Left lung (tissue), 10 donors: Measurements from ENCODE around the gene NINJ2. TPM values are rescaled to one million over a fixed set of nuclear protein-coding genes. Genes with fewer than 3 reads are reported as not detected.

ENCODE experiments used
- ATAC-seq: fragments of 200-7000 bp; cut with Tn5 transposase; one replicate; pipeline ENCODE4 v1.9.1; 2020; ENCODE audit warnings: moderate library complexity
- DNase-seq, 4 donors: peaks; one replicate each; pipeline ENCODE4 v3.0.0-alpha.2; 2013 to 2020
- H3K27ac ChIP-seq, 2 donors: fragments of 200-600 bp; sonication (generic) in 1 of 2; one replicate each; pipeline versions ENCODE4 v1.5.0 to v1.8.0; 2020 to 2021
- H3K27me3 ChIP-seq, 2 donors: fragments of 200-600 bp; sonication (generic) in 1 of 2; one replicate each; pipeline versions ENCODE4 v1.5.0 to v1.8.0; 2020 to 2021
- H3K36me3 ChIP-seq, 2 donors: fragments of 200-600 bp; sonication (generic) in 1 of 2; one replicate each; pipeline versions ENCODE4 v1.5.0 to v1.8.0; 2020 to 2021
- H3K4me1 ChIP-seq, 2 donors: fragments of 200-600 bp; one replicate each; pipeline ENCODE4 v1.8.0; 2021
- H3K4me3 ChIP-seq, 2 donors: fragments of 200-600 bp; sonication (generic) in 1 of 2; one replicate each; pipeline versions ENCODE4 v1.5.0 to v1.8.0; 2020 to 2021; ENCODE audit warnings: mild to moderate bottlenecking in 1 of 2
- H3K9me3 ChIP-seq, 2 donors: fragments of 200-600 bp; sonication (generic) in 1 of 2; one replicate each; pipeline versions ENCODE4 v1.5.0 to v1.8.0; 2020 to 2021
- intact Hi-C, 2 donors: fragments of 100-400 bp; cut with DNase I; formaldehyde crosslinking; loops; one replicate each; pipeline versions ENCODE4 v1.11.2 to v1.14.2; 2022
- polyA plus RNA-seq, 6 donors: library from polyadenylated mRNA; unstranded; fragments of 120-200 nt; gene quantifications; one replicate each; pipeline ENCODE4 v1.2.1, GENCODE V29; 2013; ENCODE audit not compliant: insufficient read length in 6 of 6
- total RNA-seq, 2 donors: library from RNA; stranded (reverse); fragmentation: NEBNext Ultra II Directional; extraction: Animal tissue kit (Norgen Biotek cat#: 25700); gene quantifications; one replicate each; pipeline ENCODE4 v1.2.1, GENCODE V29; 2021
- TF ChIP-seq, protein P1 (sequence below), 2 donors: fragments of 200-600 bp; sonication (generic) in 1 of 2; IDR thresholded peaks; one replicate each; pipeline versions ENCODE4 v1.5.0 to v1.8.0; 2021; ENCODE audit warnings: antibody characterized with exemption in 2 of 2
- donor health status: DM: no; HTN: yes; CAD: no.
- donor health status: DM: no; HTN: no; CAD: no.

The NINJ2 gene
- total and polyA plus RNA-seq, 8 donors = 1.2 to 18.0 (median 2.8) TPM

DNA sequence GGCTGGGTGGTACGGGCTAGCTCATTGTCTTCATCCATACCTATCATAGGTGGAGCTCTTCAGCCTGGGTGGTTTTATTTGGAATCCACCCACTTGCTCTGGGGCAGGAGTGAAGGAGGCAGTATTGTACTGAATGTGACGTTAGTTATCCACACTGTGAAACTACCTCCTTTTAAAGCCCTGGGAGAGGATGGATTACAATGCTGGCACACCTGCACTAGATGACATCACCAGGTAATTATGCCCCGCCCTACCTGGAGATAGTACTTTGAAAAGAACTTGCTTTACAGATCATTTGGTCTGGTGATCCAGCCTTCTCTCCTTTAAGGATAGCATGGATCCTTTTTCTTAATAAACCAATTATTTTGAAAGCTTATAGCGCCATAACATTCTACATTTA lies 125.5 kb downstream of the NINJ2 start:
- ATAC-seq (peak; percentile 17), DNase-seq (no peak)
- intact Hi-C loops = no loop called here
- TF ChIP-seq, protein P1, sequence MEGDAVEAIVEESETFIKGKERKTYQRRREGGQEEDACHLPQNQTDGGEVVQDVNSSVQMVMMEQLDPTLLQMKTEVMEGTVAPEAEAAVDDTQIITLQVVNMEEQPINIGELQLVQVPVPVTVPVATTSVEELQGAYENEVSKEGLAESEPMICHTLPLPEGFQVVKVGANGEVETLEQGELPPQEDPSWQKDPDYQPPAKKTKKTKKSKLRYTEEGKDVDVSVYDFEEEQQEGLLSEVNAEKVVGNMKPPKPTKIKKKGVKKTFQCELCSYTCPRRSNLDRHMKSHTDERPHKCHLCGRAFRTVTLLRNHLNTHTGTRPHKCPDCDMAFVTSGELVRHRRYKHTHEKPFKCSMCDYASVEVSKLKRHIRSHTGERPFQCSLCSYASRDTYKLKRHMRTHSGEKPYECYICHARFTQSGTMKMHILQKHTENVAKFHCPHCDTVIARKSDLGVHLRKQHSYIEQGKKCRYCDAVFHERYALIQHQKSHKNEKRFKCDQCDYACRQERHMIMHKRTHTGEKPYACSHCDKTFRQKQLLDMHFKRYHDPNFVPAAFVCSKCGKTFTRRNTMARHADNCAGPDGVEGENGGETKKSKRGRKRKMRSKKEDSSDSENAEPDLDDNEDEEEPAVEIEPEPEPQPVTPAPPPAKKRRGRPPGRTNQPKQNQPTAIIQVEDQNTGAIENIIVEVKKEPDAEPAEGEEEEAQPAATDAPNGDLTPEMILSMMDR (IDR thresholded peaks at IDR 0.05) = no peak
- Histone ChIP-seq H3K36me3 (no peaks in the 10 kb centered on the region), H3K4me1 (peaks cover 5 to 20% of the 10 kb centered on the region in 2 donors), H3K27me3 (no peaks in the 10 kb centered on the region), H3K4me3 (no peak overlapping the region), H3K27ac (no peak overlapping the region), H3K9me3 (no peaks in the 10 kb centered on the region)

DNA sequence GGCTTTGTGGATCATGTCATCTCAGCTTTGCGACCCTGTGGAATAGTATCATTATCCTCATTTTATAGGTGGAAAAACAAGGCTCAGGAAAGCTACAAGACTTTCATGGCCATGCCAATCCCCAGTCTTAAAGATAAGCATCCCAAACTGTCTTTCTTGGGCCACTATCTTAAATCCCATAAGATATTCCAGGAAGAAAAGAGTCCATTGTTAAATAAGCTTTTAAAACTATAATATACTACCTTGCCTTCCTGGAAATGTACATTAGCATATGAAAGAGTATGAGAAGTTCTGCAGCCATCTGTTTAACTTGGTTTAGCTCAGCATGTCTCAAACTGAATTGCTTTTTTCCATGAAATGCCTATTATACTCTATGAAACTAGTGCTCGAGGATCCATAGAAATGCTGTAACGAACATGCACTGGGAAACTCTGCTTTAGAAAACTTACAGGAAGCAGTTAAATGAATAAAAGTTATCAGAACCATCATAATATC lies 126.4 kb downstream of the NINJ2 start:
- Histone ChIP-seq H3K4me3 (no peak overlapping the region), H3K36me3 (no peaks in the 10 kb centered on the region), H3K4me1 (peaks cover 5 to 20% of the 10 kb centered on the region in 2 donors), H3K9me3 (peaks cover 0 to 8% of the 10 kb centered on the region in 2 donors), H3K27ac (no peak overlapping the region), H3K27me3 (no peaks in the 10 kb centered on the region)
- TF ChIP-seq, protein P1 (IDR thresholded peaks at IDR 0.05) = no peak
- intact Hi-C loops = no loop called here
- DNase-seq (no peak), ATAC-seq (no peak)

DNA sequence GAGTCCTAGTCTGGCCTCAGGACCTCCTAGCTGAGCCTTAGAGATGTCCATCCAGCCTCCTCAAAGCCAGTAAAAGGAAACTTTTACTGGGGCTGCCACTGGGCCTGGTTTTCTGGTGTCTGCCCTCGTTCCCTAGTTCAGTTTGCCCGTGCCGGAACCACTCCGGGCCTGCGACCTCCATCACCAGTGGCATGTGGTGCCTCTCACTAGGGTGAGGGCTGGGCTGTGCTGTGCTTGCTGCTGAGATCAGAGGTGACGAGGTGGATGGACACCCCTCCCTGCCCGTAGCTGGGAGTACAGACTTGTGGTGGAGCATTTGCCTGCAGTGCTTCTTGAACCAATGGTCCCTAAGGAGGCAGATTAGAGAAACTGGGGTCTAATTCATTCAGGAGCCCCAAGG lies 127.8 kb downstream of the NINJ2 start:
- no peak overlapping the region for H3K4me3 ChIP-seq
- ATAC-seq = no peak
- H3K36me3 ChIP-seq = no peaks in the 10 kb centered on the region
- TF ChIP-seq, protein P1 (IDR thresholded peaks at IDR 0.05) = no peak
- H3K4me1 ChIP-seq = peaks cover 5 to 20% of the 10 kb centered on the region in 2 donors
- intact Hi-C loops = no loop called here
- H3K9me3 ChIP-seq = peaks cover 0 to 19% of the 10 kb centered on the region in 2 donors
- no peak overlapping the region for H3K27ac ChIP-seq
- H3K27me3 ChIP-seq = no peaks in the 10 kb centered on the region
- no peak for DNase-seq

DNA sequence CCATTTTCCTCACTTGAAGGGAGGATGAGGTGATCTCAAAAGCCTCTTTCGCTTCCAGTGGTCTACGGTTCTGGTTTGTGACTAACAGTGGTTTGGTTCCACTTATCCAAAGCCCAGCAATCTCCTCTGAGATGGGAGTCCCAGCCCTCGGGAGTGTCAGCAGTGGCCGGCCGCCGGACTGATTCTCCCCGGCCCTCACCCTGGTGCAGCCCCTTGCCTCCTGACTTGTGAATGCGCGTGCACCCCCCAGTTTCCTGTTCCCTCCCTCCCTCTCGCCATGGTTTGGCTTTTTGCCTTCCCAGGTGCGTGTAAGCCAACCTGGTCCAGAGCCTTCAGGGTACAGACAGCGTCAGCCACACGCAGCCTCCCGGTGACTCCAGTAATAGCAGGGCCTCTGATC lies 129.0 kb downstream of the NINJ2 start:
- no peak for DNase-seq
- ATAC-seq = no peak
- H3K4me1 ChIP-seq = peaks cover 5 to 15% of the 10 kb centered on the region in 2 donors
- H3K4me3 ChIP-seq = no peak overlapping the region
- intact Hi-C loops = no loop called here
- TF ChIP-seq, protein P1 (IDR thresholded peaks at IDR 0.05) = no peak
- H3K27me3 ChIP-seq = no peaks in the 10 kb centered on the region
- no peak overlapping the region for H3K27ac ChIP-seq
- no peaks in the 10 kb centered on the region for H3K36me3 ChIP-seq
- peaks cover 0 to 24% of the 10 kb centered on the region in 2 donors for H3K9me3 ChIP-seq

DNA sequence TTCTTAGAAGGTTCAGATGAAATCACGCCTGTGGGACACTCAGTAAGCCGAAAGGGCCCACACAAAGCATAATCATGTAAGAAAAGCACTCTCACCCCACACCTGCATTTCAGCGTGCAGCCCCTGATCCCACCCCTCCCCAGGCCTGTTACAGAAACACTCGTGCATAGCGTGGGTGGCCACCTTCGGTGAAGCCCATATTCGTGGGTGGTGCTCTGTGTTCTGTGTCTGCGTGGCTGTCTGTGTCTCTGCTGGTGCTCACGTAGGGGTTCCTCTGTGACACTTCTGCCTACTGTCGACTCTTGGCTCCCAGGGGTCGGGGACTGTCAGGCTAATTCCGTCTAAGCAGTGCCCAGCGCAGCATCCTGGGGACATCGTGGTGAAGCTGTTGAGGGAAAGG lies 129.5 kb downstream of the NINJ2 start:
- no peak overlapping the region for H3K27ac ChIP-seq
- DNase-seq (no peak), ATAC-seq (no peak)
- H3K27me3 ChIP-seq = no peaks in the 10 kb centered on the region
- intact Hi-C loops = no loop called here
- peaks cover 0 to 24% of the 10 kb centered on the region in 2 donors for H3K9me3 ChIP-seq
- H3K4me1 ChIP-seq = peaks cover 0 to 10% of the 10 kb centered on the region in 2 donors
- TF ChIP-seq, protein P1 (IDR thresholded peaks at IDR 0.05) = no peak
- no peaks in the 10 kb centered on the region for H3K36me3 ChIP-seq
- no peak overlapping the region for H3K4me3 ChIP-seq
